MCF 10A (cell line): ENCODE results near the gene KDM2A. TPM values are rescaled to one million over a fixed set of nuclear protein-coding genes. Genes with fewer than 3 reads are reported as not detected.
"Not testable (repeated sequence)": the region's sequence is repeated elsewhere in the genome, so short reads cannot be mapped to it uniquely, and the experiment has no call there.

ENCODE experiments used
- BruUV-seq: library from RNA; stranded (reverse); fragments of 400-500 nt; replicated peaks from 2 replicates; lab custom pipeline; 2021; lab: Mats Ljungman, UMichigan
- CTCF ChIA-PET: fragments of 300-600 bp; sonication (Branson Sonifier 250); formaldehyde crosslinking; extraction: SDS; loops from one replicate; lab custom pipeline; 2021; ENCODE audit warnings: antibody characterized with exemption, inconsistent platforms; lab: Yijun Ruan, JAX
- POLR2A ChIA-PET: fragments of 300-600, 350-650 bp; sonication (Branson Sonifier 250); formaldehyde crosslinking; extraction: SDS; loops from one replicate; lab custom pipeline; 2020; ENCODE audit warnings: antibody characterized with exemption, inconsistent platforms; lab: Yijun Ruan, JAX
- DNase-seq: peaks from one replicate; pipeline ENCODE4 v3.0.0-alpha.2; 2018; ENCODE audit not compliant: unreplicated experiment
- H3K27ac Mint-ChIP-seq: one replicate; pipeline ENCODE4 v1.8.0; 2022; ENCODE audit warnings: mild to moderate bottlenecking, low read depth, mixed read lengths; ENCODE audit not compliant: unreplicated experiment
- H3K27me3 Mint-ChIP-seq: one replicate; pipeline ENCODE4 v1.8.0; 2022; ENCODE audit warnings: mixed read lengths; ENCODE audit not compliant: insufficient read depth, unreplicated experiment
- H3K36me3 Mint-ChIP-seq: one replicate; pipeline ENCODE4 v1.8.0; 2022; ENCODE audit warnings: mild to moderate bottlenecking, moderate library complexity, mixed read lengths; ENCODE audit not compliant: insufficient read depth, unreplicated experiment
- H3K4me1 Mint-ChIP-seq: one replicate; pipeline ENCODE4 v1.8.0; 2022; ENCODE audit warnings: mixed read lengths; ENCODE audit not compliant: insufficient read depth, unreplicated experiment
- H3K4me3 Mint-ChIP-seq: one replicate; pipeline ENCODE4 v1.8.0; 2022; ENCODE audit warnings: mild to moderate bottlenecking, moderate library complexity, mixed read lengths; ENCODE audit not compliant: unreplicated experiment
- H3K9me3 Mint-ChIP-seq: one replicate; pipeline ENCODE4 v1.8.0; 2022; ENCODE audit warnings: mixed read lengths; ENCODE audit not compliant: unreplicated experiment
- intact Hi-C: fragments of 100-400 bp; cut with micrococcal nuclease; formaldehyde crosslinking; loops from 2 replicates; pipeline ENCODE4 v1.14.1; 2022
- total RNA-seq: library from RNA; stranded (reverse); gene quantifications from 2 replicates; pipeline ENCODE4 v1.2.3, GENCODE V29; 2022
- TF ChIP-seq, protein P1 (sequence below): fragments of 200-600 bp; IDR thresholded peaks from one replicate; pipeline ENCODE4 v1.8.0; 2022; ENCODE audit warnings: antibody characterized with exemption, mild to moderate bottlenecking; ENCODE audit not compliant: unreplicated experiment

Gene KDM2A
- total RNA-seq, 1 experiment from 2014 or later = 63.8 TPM

- CTCF ChIA-PET = interaction anchor here (2.5 kb wide), 1 partner anchor 37 kb away, joined by 7 read pairs; no protein-coding TSS in a partner anchor
- intact Hi-C loops = no loop called here
- Mint-ChIP-seq H3K36me3 (peaks cover 26% of the 10 kb centered on the region), H3K9me3 (no peaks in the 10 kb centered on the region), H3K27ac (no peak overlapping the region), H3K27me3 (no peaks in the 10 kb centered on the region), H3K4me3 (no peak overlapping the region), H3K4me1 (peaks cover 24% of the 10 kb centered on the region)
- POLR2A ChIA-PET = interaction anchor here (0.5 to 1.0 kb wide), 3 partner anchors 44 to 186 kb away, joined by 3 read pairs; no protein-coding TSS in a partner anchor
- no peak for DNase-seq
- BruUV-seq = no TSS peak
- TF ChIP-seq, protein P1, sequence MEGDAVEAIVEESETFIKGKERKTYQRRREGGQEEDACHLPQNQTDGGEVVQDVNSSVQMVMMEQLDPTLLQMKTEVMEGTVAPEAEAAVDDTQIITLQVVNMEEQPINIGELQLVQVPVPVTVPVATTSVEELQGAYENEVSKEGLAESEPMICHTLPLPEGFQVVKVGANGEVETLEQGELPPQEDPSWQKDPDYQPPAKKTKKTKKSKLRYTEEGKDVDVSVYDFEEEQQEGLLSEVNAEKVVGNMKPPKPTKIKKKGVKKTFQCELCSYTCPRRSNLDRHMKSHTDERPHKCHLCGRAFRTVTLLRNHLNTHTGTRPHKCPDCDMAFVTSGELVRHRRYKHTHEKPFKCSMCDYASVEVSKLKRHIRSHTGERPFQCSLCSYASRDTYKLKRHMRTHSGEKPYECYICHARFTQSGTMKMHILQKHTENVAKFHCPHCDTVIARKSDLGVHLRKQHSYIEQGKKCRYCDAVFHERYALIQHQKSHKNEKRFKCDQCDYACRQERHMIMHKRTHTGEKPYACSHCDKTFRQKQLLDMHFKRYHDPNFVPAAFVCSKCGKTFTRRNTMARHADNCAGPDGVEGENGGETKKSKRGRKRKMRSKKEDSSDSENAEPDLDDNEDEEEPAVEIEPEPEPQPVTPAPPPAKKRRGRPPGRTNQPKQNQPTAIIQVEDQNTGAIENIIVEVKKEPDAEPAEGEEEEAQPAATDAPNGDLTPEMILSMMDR = no peak
Measured at GRCh38 chr11:67165623-67166022, 46.6 kb downstream of the KDM2A start.

DNA sequence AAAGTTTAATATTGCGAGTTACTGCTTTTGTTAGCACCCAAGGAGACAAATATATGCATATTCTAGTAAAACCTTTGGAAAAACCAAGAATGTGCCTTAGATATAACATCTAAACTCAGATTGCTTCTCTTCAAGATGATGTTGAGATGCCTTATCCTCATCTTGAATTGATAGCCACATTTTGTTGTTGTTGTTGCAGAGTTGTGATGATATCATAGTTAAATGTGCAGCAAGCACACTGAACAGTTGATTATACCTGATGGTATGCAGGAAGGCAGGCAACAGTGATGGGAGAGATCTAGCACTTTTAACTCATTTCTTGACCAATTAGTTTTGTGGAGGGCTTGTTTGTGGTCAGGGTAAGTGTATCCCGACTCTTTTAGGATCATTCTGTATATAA is 48.0 kb downstream of the KDM2A start:
- H3K4me3 Mint-ChIP-seq = no peak overlapping the region
- peaks cover 28% of the 10 kb centered on the region for H3K4me1 Mint-ChIP-seq
- intact Hi-C loops = no loop called here
- H3K9me3 Mint-ChIP-seq = no peaks in the 10 kb centered on the region
- DNase-seq = no peak
- TF ChIP-seq, protein P1 = no peak
- BruUV-seq = no TSS peak
- H3K27ac Mint-ChIP-seq = no peak overlapping the region
- H3K36me3 Mint-ChIP-seq = peaks cover 31% of the 10 kb centered on the region
- no peaks in the 10 kb centered on the region for H3K27me3 Mint-ChIP-seq
- ChIA-PET POLR2A (interaction anchor here (0.7 to 1.5 kb wide), 6 partner anchors 10 to 435 kb away, joined by 3 to 6 read pairs (median 4); partner anchors contain the start of gene KDM2A), CTCF (interaction anchor here (0.6 to 2.5 kb wide), 13 partner anchors 13 to 202 kb away, joined by 3 to 12 read pairs (median 3); no protein-coding TSS in a partner anchor)

DNA sequence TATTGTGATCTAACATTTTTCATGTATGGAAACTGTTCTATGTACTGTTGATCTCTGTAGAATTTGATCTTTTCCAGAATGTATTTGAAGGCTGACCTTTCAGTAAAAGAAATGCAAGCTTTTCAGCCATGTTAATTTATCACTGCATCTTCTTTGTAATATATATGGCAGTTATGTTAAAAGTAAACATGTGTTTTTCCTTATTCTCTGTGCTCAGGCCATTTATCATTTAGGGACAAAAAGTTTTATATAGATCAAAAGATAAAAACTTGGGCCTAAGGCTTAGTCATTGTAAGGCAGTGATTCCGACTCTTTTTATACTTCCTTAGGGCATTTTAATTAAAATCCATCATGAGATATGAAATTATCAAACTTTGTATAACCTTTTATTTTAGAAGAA is 48.7 kb downstream of the KDM2A start:
- intact Hi-C loops = loop anchor here (1.0 to 2.0 kb wide), 3 partner anchors 47 to 113 kb away; no protein-coding TSS in a partner anchor
- ChIA-PET CTCF (interaction anchor here (0.6 to 1.9 kb wide), 12 partner anchors 13 to 494 kb away, joined by 3 to 12 read pairs (median 4); no protein-coding TSS in a partner anchor), POLR2A (interaction anchor here (0.7 to 1.5 kb wide), 8 partner anchors 10 to 436 kb away, joined by 3 to 6 read pairs (median 4); partner anchors contain the start of gene KDM2A)
- no peaks in the 10 kb centered on the region for H3K27me3 Mint-ChIP-seq
- no peak for DNase-seq
- H3K4me3 Mint-ChIP-seq = no peak overlapping the region
- BruUV-seq = no TSS peak
- H3K36me3 Mint-ChIP-seq = peaks cover 35% of the 10 kb centered on the region
- TF ChIP-seq, protein P1 = no peak
- no peaks in the 10 kb centered on the region for H3K9me3 Mint-ChIP-seq
- H3K4me1 Mint-ChIP-seq = peaks cover 28% of the 10 kb centered on the region
- H3K27ac Mint-ChIP-seq = no peak overlapping the region

- H3K36me3 Mint-ChIP-seq = peaks cover 33% of the 10 kb centered on the region
- DNase-seq, POLR2A ChIA-PET, H3K4me3 Mint-ChIP-seq, H3K27ac Mint-ChIP-seq, H3K27me3 Mint-ChIP-seq, H3K9me3 Mint-ChIP-seq, BruUV-seq: not testable (repeated sequence)
- peaks cover 22% of the 10 kb centered on the region for H3K4me1 Mint-ChIP-seq
- CTCF ChIA-PET = interaction anchor here (0.6 to 1.7 kb wide), 7 partner anchors 8 to 114 kb away, joined by 3 to 8 read pairs (median 5); partner anchors contain the start of gene KDM2A
- intact Hi-C loops = loop anchor here (1.0 to 2.0 kb wide), 3 partner anchors 48 to 115 kb away; no protein-coding TSS in a partner anchor
Measured at GRCh38 chr11:67168911-67169310, 49.8 kb downstream of the KDM2A start.
